Activated CD8-positive, alpha-beta T cell treated with anti-CD3 and anti-CD28 coated beads for 36 hours (primary cell): ENCODE measurements around the gene IRF7. TPM values are rescaled to one million over a fixed set of nuclear protein-coding genes. Genes with fewer than 3 reads are reported as not detected.

ENCODE experiments used
- ATAC-seq: fragments of 200-7000 bp; cut with Tn5 transposase; one replicate; pipeline ENCODE4 v1.10.0; 2021; ENCODE audit warnings: mild to moderate bottlenecking, moderate library complexity
- CTCF ChIA-PET: fragments of 350-600 bp; sonication (Branson Sonifier 250); formaldehyde crosslinking; loops from one replicate; lab custom pipeline; 2021; ENCODE audit warnings: antibody characterized with exemption; lab: Charles Lee
- POLR2A ChIA-PET: fragments of 350-600 bp; sonication (Branson Sonifier 250); formaldehyde crosslinking; loops from one replicate; lab custom pipeline; 2021; ENCODE audit warnings: antibody characterized with exemption; lab: Charles Lee
- DNase-seq: peaks from one replicate; pipeline ENCODE4 v3.0.0-alpha.2; 2020
- H3K27ac Mint-ChIP-seq: one replicate; pipeline ENCODE4 v1.8.0; 2021; ENCODE audit warnings: mild to moderate bottlenecking, mixed read lengths
- H3K27me3 Mint-ChIP-seq: one replicate; pipeline ENCODE4 v1.8.0; 2021; ENCODE audit warnings: mixed read lengths
- H3K36me3 Mint-ChIP-seq: one replicate; pipeline ENCODE4 v1.8.0; 2021; ENCODE audit warnings: low read depth, mixed read lengths
- H3K4me1 Mint-ChIP-seq: one replicate; pipeline ENCODE4 v1.8.0; 2021; ENCODE audit warnings: low read depth, mixed read lengths
- H3K4me3 Mint-ChIP-seq: one replicate; pipeline ENCODE4 v1.8.0; 2021; ENCODE audit warnings: mild to moderate bottlenecking, moderate library complexity, mixed read lengths
- H3K9me3 Mint-ChIP-seq: one replicate; pipeline ENCODE4 v1.8.0; 2021; ENCODE audit warnings: mixed read lengths
- CTCF ChIP-seq: fragments of 200-600 bp; IDR thresholded peaks from one replicate; pipeline ENCODE4 v1.8.0; 2022; ENCODE audit warnings: antibody characterized with exemption, mild to moderate bottlenecking
- intact Hi-C: fragments of 100-400 bp; cut with micrococcal nuclease; formaldehyde crosslinking; loops from one replicate; pipeline ENCODE4 v1.10.0; 2022
- total RNA-seq, 2 experiments: library from RNA; stranded (reverse); gene quantifications; one replicate each; pipeline ENCODE4 v1.2.3, GENCODE V29; 2021

Gene IRF7
- total RNA-seq, 2 experiments from 2014 or later = 34.6 to 37.5 TPM

DNA sequence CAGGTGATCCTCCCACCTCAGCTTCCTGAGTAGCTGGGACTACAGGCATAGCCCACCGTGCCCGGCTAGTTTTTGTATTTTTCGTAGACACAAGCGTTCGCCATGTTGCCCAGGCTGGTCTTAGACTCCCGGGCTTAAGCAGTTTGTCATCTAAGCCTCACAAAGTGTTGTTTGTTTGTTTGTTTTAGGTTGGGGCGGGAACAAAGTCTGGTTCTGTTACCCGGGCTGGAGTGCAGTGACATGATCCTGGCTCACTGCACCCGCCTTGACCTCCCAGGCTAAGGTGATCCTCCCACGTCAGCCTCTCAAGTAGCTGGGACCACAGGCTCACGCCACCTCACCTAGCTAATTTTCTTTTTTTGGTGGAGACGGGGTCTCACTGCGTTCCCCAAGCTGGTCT is 12.6 kb downstream of the IRF7 start:
- POLR2A ChIA-PET = no interaction called here
- Mint-ChIP-seq H3K27ac (no peak overlapping the region), H3K9me3 (no peaks in the 10 kb centered on the region), H3K27me3 (no peaks in the 10 kb centered on the region), H3K4me1 (no peaks in the 10 kb centered on the region), H3K4me3 (no peak overlapping the region), H3K36me3 (peaks cover 42% of the 10 kb centered on the region)
- intact Hi-C loops = no loop called here
- no peak for TF ChIP-seq CTCF
- CTCF ChIA-PET = no interaction called here
- ATAC-seq = no peak
- DNase-seq = no peak

GRCh38 chr11:601573-602245 is 14.0 kb downstream of the IRF7 start:
- TF ChIP-seq CTCF = no peak
- DNase-seq (no peak), ATAC-seq (no peak)
- no peak overlapping the region for H3K27ac Mint-ChIP-seq
- no peaks in the 10 kb centered on the region for H3K9me3 Mint-ChIP-seq
- intact Hi-C loops = no loop called here
- CTCF ChIA-PET = no interaction called here
- H3K4me1 Mint-ChIP-seq = peaks cover 4% of the 10 kb centered on the region
- POLR2A ChIA-PET = interaction anchor here (0.6 to 2.2 kb wide), 2 partner anchors 11 to 189 kb away, joined by 3 to 6 read pairs; no protein-coding TSS in a partner anchor
- H3K36me3 Mint-ChIP-seq = peaks cover 43% of the 10 kb centered on the region
- H3K27me3 Mint-ChIP-seq = no peaks in the 10 kb centered on the region
- H3K4me3 Mint-ChIP-seq = no peak overlapping the region

- DNase-seq (no peak), ATAC-seq (no peak)
- intact Hi-C loops = no loop called here
- peaks cover 41% of the 10 kb centered on the region for H3K36me3 Mint-ChIP-seq
- ChIA-PET CTCF (no interaction called here), POLR2A (no interaction called here)
- H3K4me1 Mint-ChIP-seq = peaks cover 12% of the 10 kb centered on the region
- no peaks in the 10 kb centered on the region for H3K9me3 Mint-ChIP-seq
- H3K27ac Mint-ChIP-seq = no peak overlapping the region
- no peak overlapping the region for H3K4me3 Mint-ChIP-seq
- TF ChIP-seq CTCF = no peak
- no peaks in the 10 kb centered on the region for H3K27me3 Mint-ChIP-seq
These were observed 17.6 kb downstream of the IRF7 start for GRCh38 chr11:598005-598680.

DNA sequence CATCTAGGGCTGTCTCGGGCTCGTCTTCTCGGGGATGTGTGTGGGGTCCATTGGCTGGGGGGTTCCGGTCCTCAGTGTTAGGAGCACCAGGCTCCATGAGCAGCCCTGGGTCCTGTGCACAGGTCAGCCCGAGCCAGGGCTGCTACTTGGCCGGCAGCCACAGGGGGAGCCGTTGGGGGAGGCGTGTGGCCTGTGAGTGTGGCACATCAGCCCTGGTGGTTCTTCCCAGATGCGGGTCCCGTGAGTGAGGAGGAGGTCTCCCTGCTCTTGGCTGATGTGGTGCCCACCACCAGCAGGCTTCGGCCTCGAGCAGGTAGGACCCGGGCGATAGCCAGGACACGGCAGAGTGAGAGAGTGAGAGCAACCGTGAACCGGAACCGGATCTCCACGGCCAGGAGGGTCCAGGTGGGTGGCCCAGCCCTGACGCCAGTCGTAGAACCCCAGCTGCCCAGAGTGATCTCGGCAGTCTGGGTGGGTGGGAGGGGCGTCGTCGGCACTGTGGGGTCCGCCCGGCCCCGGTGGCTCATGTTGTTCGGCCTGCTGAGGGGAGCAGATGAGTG is 18.5 kb downstream of the IRF7 start:
- Mint-ChIP-seq H3K36me3 (peaks cover 46% of the 10 kb centered on the region), H3K9me3 (no peaks in the 10 kb centered on the region), H3K4me1 (peaks cover 12% of the 10 kb centered on the region), H3K27ac (no peak overlapping the region), H3K27me3 (no peaks in the 10 kb centered on the region), H3K4me3 (no peak overlapping the region)
- ChIA-PET POLR2A (interaction anchor here (1.0 kb wide), 1 partner anchor 39 kb away, joined by 3 read pairs; no protein-coding TSS in a partner anchor), CTCF (no interaction called here)
- ATAC-seq = peak; percentile 37
- no peak for TF ChIP-seq CTCF
- intact Hi-C loops = no loop called here
- no peak for DNase-seq

- POLR2A ChIA-PET = interaction anchor here (0.6 to 1.4 kb wide), 3 partner anchors 16 to 39 kb away, joined by 3 to 6 read pairs (median 3); partner anchors contain the start of gene IRF7
- no peak overlapping the region for H3K4me3 Mint-ChIP-seq
- DNase-seq = peak; percentile 54
- no peaks in the 10 kb centered on the region for H3K9me3 Mint-ChIP-seq
- H3K4me1 Mint-ChIP-seq = peaks cover 12% of the 10 kb centered on the region
- intact Hi-C loops = no loop called here
- peak; percentile 42 for ATAC-seq
- peak overlapping the region; percentile 49 for H3K27ac Mint-ChIP-seq
- no peaks in the 10 kb centered on the region for H3K27me3 Mint-ChIP-seq
- peaks cover 40% of the 10 kb centered on the region for H3K36me3 Mint-ChIP-seq
- CTCF ChIA-PET = interaction anchor here (0.8 to 1.2 kb wide), 2 partner anchors 9 to 11 kb away, joined by 3 to 4 read pairs; no protein-coding TSS in a partner anchor
- TF ChIP-seq CTCF = no peak
These were observed 19.4 kb downstream of the IRF7 start for GRCh38 chr11:596374-596773.
